ENCODE results near the gene TXNRD2. TPM values are rescaled to one million over a fixed set of nuclear protein-coding genes. Genes with fewer than 3 reads are reported as not detected.

Gene TXNRD2
- total RNA-seq, 1 experiment from 2014 or later = 22.9 TPM

- Histone ChIP-seq H3K79me2 (ENCODE audit: insufficient read depth, low read length) (no peaks in the 10 kb centered on the region), H3K18ac (ENCODE audit: insufficient read length, low read depth, low read length) (peak overlapping the region; percentile 52), H3K9ac (ENCODE audit: extremely low read depth, insufficient read length, low read length) (no peak overlapping the region), H2BK12ac (ENCODE audit: insufficient read length, low read depth, low read length) (no peak overlapping the region), H4K20me1 (ENCODE audit: control insufficient read depth, insufficient read depth, insufficient read length) (no peaks in the 10 kb centered on the region), H2AFZ (ENCODE audit: low read length) (no peak overlapping the region), H2AK5ac (ENCODE audit: insufficient read length, low read length) (no peak overlapping the region), H3K4me1 (ENCODE audit: insufficient read depth, low read length) (no peaks in the 10 kb centered on the region; the same call in 1 of the 2 replicates), H3K14ac (ENCODE audit: insufficient read depth, low read length) (peak overlapping the region; percentile 55), H4K8ac (replicated peaks; ENCODE audit: insufficient read length, low read depth, low read length) (no peak overlapping the region), H3K79me1 (ENCODE audit: insufficient read depth, low read depth, low read length, poor library complexity, severe bottlenecking) (no peaks in the 10 kb centered on the region), H2BK120ac (ENCODE audit: low read depth, low read length, poor library complexity, severe bottlenecking) (no peak overlapping the region), H3K27me3 (ENCODE audit: insufficient read depth, low read length) (no peaks in the 10 kb centered on the region), H3K23me2 (ENCODE audit: insufficient read length, low read depth, low read length, poor library complexity, severe bottlenecking) (no peaks in the 10 kb centered on the region), H2BK15ac (ENCODE audit: low read depth, low read length) (no peak overlapping the region), H3K4ac (ENCODE audit: low read depth, low read length) (no peak overlapping the region), H3K9me3 (ENCODE audit: control insufficient read depth, low read depth, low read length) (no peaks in the 10 kb centered on the region), H3K23ac (ENCODE audit: insufficient read length, low read depth, low read length) (no peak overlapping the region), H3K27ac (ENCODE audit: insufficient read length, low read depth, low read length) (no peak overlapping the region), H4K5ac (ENCODE audit: insufficient read length, low read depth, low read length) (no peak overlapping the region), H2BK5ac (ENCODE audit: insufficient read length, low read length) (no peak overlapping the region), H3T11ph (ENCODE audit: low read length) (no peak overlapping the region), H4K91ac (ENCODE audit: insufficient read length, low read depth, low read length) (no peak overlapping the region), H2BK20ac (ENCODE audit: low read depth, low read length, poor library complexity, severe bottlenecking) (no peak overlapping the region), H3K56ac (ENCODE audit: insufficient read length, low read depth, low read length) (no peak overlapping the region), H3K4me2 (ENCODE audit: insufficient read depth, insufficient read length, low read length) (no peak overlapping the region)
- peak overlapping the region; percentile 77 to 89 (median 86) for H3K27ac Mint-ChIP-seq
- peaks cover 12 to 45% (median 36%) of the 10 kb centered on the region in 3 experiments for H3K36me3 Mint-ChIP-seq (ENCODE audit: insufficient read depth in 1 of 3, low read depth in 3 of 3)
- peaks cover 11 to 18% of the 10 kb centered on the region in 2 experiments for H3K4me1 Mint-ChIP-seq
- H3K4me3 Mint-ChIP-seq = peak overlapping the region in 1 of 2 experiments; percentile 5; a peak in 2 of 5 replicates
- no CpG with 5 or more reads among the region's 13 CpGs for WGBS (ENCODE audit: extremely low coverage, insufficient read length, low lambda C conversion rate)
- peak; percentile 46 for DNase-seq
- no peak for TF ChIP-seq CTCF (conservative IDR thresholded peaks at IDR 0.05)
- no peaks in the 10 kb centered on the region; a peak in 1 of 5 replicates for H3K9me3 Mint-ChIP-seq
- H3K27me3 Mint-ChIP-seq (ENCODE audit: low read depth) = no peaks in the 10 kb centered on the region
Measured at GRCh38 chr22:19974935-19975706, 33.5 kb upstream of the TXNRD2 start.
